GM19467 (cell line): ENCODE measurements around the gene TUBGCP2.
"Not testable (repeated sequence)": the region's sequence is repeated elsewhere in the genome, so short reads cannot be mapped to it uniquely, and the experiment has no call there.

Experiments
- ATAC-seq: cut with Tn5 transposase; IDR thresholded peaks from one replicate; pipeline ENCODE4 v1.9.1; 2021; ENCODE audit warnings: mild to moderate bottlenecking, moderate library complexity; ENCODE audit not compliant: unreplicated experiment

Gene TUBGCP2

GRCh38 chr10:133270204-133270603 lies 38.5 kb downstream of the TUBGCP2 start:
- no peak for ATAC-seq

GRCh38 chr10:133269367-133269766 lies 39.3 kb downstream of the TUBGCP2 start:
- ATAC-seq, result no peak

GRCh38 chr10:133268532-133268931 lies 40.1 kb downstream of the TUBGCP2 start:
- ATAC-seq, result no peak

- no peak for ATAC-seq
Observed at GRCh38 chr10:133267829-133268228, 40.8 kb downstream of the TUBGCP2 start.

GRCh38 chr10:133267293-133267692 lies 41.4 kb downstream of the TUBGCP2 start:
- no peak for ATAC-seq

GRCh38 chr10:133266056-133266795 lies 42.4 kb downstream of the TUBGCP2 start:
- ATAC-seq, result no peak

GRCh38 chr10:133265052-133265451 lies 43.6 kb downstream of the TUBGCP2 start:
- ATAC-seq, result not testable (repeated sequence)

- no peak for ATAC-seq
Observed at GRCh38 chr10:133264461-133264860, 44.2 kb downstream of the TUBGCP2 start.

- ATAC-seq, result no peak
Observed at GRCh38 chr10:133263674-133264073, 45.0 kb downstream of the TUBGCP2 start.

GRCh38 chr10:133262696-133263095 lies 46.0 kb downstream of the TUBGCP2 start:
- no peak for ATAC-seq

GRCh38 chr10:133261726-133262325 lies 46.8 kb downstream of the TUBGCP2 start:
- peak; percentile 33 for ATAC-seq

- ATAC-seq, result peak; percentile 32
Observed at GRCh38 chr10:133260895-133261725, 47.6 kb downstream of the TUBGCP2 start.

GRCh38 chr10:133259602-133259989 lies 49.1 kb downstream of the TUBGCP2 start:
- ATAC-seq, result no peak

GRCh38 chr10:133258818-133259601 lies 49.7 kb downstream of the TUBGCP2 start:
- ATAC-seq, result no peak

GRCh38 chr10:133258066-133258817 lies 50.4 kb downstream of the TUBGCP2 start:
- ATAC-seq, result no peak

- ATAC-seq, result no peak
Observed at GRCh38 chr10:133257489-133258065, 51.1 kb downstream of the TUBGCP2 start.

- no peak for ATAC-seq
Observed at GRCh38 chr10:133255323-133255722, 53.3 kb downstream of the TUBGCP2 start.

GRCh38 chr10:133254421-133255120 lies 54.1 kb downstream of the TUBGCP2 start:
- ATAC-seq, result no peak

GRCh38 chr10:133253361-133253955 lies 55.2 kb downstream of the TUBGCP2 start:
- ATAC-seq, result no peak
